Hepatocyte (in vitro differentiated cells): Measurements from ENCODE around the gene TMEM174.

Experiments
- CTCF ChIP-seq: fragments of 200-600 bp; sonication (generic); IDR thresholded peaks from 2 replicates; pipeline ENCODE4 v1.5.1; 2016; ENCODE audit warnings: antibody characterized with exemption, mild to moderate bottlenecking; ENCODE audit not compliant: poor library complexity
- EZH2 ChIP-seq: fragments of 200-600 bp; sonication (generic); IDR thresholded peaks from 2 replicates; pipeline ENCODE4 v1.6.1; 2016; ENCODE audit warnings: antibody characterized with exemption, mild to moderate bottlenecking, borderline replicate concordance
- EZH2phosphoT487 ChIP-seq: fragments of 200-600 bp; sonication (generic); IDR thresholded peaks from one replicate; pipeline ENCODE4 v1.6.1; 2018; ENCODE audit warnings: antibody characterized with exemption, mild to moderate bottlenecking, low read depth, moderate library complexity; ENCODE audit not compliant: unreplicated experiment, severe bottlenecking

GRCh38 chr5:73139485-73139884, 33.5 kb upstream of the TMEM174 start:
- TF ChIP-seq CTCF (no peak), EZH2 (no peak), EZH2phosphoT487 (no peak)
